NCI-H1048 (cell line): ENCODE measurements around the gene IQSEC1.

Experiments
- DNase-seq: peaks from one replicate; lab custom pipeline; 2025; lab: John Stamatoyannopoulos, UW

IQSEC1 gene

DNA sequence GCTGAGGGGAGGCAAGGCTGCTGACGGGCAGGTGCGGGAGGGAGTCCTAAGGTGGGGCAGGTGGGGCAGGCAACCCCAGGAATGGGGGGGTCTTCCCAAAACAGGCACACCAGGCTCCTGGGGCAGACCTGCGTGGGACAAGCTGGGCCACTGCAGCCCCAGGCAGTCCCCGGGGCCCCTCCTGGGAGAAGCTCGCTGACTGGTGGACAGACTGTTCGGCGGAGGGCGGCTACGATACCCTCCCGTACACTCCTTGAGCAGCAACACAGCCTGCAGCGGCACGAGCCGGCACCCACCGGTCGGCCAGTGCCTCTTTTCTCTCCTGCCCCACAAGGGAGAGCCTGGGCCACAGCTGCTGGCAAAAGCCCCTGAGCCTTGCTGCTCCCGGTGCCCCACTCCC is 165.9 kb downstream of the IQSEC1 start:
- DNase-seq: no peak

DNA sequence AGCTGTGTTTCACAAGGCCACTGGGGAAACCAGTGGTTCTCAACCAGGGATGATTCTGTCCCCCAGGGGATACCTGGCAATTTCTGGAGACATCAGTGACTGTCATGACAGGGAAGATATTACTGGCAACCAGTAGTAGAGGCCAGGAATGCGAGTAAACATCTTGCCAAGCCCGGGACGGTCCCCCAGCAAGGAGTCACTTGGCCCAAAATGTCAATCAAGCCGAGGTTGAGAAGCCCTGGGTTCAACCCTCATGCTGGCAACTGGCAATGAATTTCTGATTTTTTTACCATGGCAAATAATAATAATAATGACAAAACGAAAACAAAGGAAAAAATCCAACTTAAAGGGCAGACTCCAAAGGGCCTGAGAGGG is 166.3 kb downstream of the IQSEC1 start:
- no peak for DNase-seq

DNA sequence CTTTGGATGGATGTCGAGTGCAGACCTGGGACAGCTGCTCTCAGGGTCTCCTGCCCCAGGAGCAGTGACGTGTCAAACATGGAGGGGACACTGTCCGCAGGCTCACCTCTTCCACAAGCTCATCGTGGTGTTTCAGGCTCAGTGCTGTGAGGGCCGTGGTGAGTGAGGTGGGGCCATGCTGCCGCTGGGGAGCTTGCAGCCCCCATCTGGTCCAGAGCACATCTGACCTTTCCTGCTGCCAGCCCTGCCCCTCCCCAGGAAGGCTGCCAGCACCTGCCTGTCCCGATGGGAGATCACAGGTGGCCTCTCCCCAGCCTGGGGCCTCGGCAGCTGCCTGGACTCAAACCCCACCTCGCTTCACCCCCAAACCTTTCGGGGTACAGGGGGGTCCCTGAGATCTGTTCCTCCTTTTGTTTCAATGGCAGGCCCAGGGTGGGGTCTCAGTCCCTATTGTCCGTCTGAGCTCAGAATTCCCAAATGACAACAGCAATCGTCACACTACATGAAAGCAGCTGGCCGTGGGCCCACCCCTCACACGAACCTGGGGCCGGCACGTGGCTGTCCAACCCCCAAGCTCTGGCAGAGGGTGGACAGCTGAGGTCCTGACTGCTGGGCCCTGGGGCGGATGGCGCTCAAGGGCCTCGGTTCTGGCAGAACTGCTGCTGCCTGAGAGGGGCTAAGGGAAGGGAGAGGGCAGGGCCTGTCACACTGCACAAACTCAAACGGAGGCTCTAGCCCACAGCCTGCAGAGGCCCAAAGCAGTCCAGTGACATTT is 166.9 kb downstream of the IQSEC1 start:
- no peak for DNase-seq

DNA sequence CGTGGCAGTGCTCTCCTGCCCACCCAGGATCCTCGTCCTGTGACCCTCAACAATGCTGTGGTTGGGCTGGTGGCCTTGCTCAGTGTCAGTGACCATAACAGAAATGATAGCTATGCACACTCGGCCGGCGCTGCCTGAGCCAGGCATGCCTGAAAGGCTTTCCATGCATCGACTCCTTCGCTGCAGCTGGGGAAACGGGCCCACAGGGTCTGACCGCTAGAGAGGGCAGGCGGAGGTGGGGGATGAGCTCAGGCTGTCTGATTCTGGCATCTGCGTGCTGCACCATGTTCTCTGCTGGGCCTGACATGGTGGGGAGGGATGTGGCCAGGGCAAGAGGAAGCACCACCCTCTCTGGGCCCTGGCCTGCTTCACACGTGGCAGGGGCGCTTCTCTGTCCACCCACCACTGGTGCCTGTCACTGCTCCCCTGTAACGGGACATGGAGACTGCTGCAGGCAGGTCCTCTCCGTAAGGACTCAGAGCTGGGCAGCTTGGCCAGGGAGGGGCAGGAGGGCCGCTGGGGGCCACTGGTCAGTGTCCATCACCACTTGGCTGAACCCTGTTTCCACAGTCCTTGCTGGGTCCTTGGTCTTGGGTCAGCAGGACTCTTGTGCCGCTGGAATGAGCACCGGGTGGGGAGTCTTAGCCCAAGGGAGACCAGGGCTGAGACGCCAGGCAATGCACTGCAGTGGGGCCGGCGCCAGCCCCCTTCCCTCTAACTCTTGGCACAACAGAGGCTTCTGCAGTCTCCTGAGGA is 167.7 kb downstream of the IQSEC1 start:
- no peak for DNase-seq

DNA sequence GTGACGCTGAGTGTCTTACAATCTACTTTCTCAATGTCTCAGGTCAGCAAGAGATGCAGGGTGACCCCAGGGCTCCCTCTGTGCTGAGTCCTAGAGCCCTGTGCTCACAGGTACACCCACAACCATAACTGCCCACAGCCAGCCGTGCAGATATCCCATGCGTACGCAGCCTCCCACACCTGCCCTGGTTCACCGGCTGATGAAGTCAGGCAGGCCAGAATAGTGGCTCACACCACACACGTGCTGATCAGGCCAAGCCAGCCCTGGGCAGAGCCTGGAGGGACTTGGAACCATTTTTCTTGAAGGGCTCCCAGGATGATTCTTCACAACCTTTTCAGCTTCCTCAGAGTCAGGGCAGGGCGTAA is 168.3 kb downstream of the IQSEC1 start:
- no peak for DNase-seq

DNA sequence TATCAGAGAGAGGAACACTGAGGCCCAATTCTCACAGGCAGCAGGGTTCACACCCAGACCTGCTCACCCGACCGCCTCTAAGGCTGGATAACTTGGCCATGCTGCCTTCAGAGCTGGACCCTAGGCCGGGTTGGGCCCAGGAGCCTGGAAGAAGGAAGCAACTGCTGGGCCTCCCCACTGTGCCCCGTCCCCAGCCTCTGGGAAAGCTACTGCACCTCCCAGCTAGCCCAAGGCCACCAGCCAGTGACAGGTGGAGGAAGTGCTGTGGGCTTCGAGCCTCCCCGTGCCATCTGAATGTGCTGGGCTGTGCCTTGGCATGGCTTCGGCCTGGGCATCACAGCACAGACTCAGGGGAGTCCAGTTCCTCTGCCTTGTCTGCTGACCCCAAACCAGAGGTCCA is 169.3 kb downstream of the IQSEC1 start:
- DNase-seq: no peak

DNA sequence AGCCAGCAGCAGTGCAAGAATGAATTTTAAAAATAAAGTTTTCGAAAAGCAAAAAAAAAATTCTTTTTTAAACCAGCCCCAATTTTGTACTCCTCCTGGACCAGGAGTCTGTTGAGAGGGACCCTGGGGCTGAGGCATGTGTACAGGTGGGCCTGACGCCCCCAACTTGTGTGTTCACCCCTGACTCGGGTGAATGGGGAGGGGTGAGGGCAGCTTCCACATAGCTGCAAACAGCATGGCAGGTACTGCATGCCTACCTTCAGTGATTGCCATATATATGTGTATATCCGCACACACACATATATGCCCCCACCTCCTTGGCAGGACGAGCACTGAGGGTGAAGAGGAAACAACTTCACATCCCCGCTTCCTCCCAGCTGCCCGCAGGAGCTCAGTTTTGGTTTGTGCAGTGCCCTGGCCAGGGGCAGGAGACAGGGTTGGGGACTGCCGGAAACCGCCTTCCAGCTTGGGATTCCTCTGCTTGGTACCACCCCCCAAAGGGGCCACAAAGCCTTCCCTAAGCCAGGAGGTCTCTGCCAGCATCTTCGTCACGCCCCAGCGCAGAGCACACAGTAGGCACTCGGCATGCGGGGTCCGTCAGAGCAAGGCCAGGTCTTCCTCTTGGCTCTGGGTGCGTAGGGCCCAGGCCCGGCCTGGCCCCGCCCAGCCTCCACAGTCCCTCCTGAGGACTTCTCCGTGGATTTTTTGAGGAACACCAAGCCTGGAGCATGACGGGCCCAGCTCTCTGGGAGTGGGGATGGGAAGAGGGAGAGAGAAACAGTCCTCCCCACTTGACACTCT is 170.0 kb downstream of the IQSEC1 start:
- DNase-seq: no peak

DNA sequence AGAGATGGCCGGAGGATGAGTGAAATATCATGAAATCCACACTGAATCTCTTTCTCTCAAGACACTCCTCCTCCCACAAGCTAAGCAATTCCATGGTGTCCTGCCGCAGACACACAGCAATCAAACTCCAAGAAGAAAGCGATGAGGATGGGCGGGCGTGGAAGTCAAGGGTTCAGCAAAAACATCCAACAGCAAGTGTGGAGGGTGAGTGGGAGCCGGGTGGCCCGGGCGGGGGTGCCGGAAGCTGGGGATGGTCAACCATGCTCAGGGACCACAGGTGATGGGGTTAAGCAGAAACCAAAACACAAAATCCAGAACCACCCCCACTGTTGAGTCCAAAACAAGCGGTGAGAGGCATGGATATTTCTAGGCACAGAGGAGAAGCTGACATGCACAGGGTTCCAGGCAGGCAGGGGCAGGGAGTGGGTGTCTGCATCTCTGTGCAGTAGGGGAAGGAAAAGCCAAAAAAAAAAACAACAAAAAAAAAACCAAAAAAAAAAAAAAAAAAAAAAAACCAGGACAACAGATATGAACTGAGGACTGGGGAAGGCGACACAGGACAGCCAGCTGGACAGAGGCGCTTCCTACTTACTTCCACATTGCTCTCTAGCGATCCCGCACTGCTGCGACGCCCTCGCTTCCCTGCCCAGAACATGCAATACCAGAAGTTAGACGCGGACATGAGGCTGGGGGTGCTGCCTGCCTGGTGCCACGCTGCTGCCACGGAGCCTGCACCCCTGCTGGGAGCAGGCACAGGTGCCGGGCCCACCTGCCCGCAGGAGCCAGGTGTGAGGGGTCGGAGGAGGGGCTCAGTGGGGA is 170.8 kb downstream of the IQSEC1 start:
- DNase-seq: no peak

DNA sequence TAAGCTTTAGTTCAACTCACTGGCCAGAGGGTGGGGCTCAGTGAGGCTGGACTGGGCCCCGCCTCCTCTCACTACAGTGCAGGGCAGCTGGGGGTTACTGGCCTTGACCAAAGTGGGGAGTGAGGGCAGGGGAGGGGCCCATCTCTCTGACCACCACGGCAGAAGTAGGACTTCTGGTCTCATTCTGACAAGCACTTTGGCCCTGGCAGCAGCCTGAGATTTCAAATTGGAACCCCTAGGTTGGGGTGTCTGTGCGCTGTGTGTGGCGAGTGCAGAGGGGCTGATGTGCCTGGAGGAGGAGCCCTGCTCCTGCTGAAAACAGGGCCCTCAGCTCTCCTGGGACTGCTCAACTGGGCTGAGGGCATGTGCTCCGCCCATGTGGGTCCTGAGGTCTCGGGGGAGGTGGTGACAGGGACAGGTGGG is 171.6 kb downstream of the IQSEC1 start:
- DNase-seq: no peak

DNA sequence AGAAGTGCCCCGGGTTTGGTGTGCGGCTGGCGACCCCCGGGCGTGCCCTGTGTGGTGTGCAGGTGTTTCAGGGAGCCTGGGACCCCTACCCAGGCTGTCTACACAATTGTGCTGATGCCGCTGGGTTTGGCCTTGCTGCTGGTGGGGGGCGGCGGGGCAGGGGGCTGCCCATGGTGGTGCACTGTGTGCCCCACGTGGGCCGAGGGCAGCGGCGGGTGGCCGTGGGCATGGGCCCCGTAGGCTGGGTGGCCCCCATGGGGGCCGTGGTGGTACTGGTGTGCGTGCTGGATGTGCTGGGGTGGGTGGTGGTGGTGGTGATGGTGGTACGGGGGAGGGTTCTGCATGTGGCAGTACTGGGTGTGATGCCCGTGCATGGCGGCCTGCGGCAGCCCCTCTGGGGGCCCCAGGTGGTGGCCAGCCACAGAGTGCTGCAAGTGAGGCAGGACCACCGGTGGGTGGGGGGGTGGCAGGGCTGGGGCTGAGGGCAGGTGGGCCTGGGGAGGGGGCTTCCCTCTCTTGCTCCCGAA is 172.3 kb downstream of the IQSEC1 start:
- DNase-seq: no peak

DNA sequence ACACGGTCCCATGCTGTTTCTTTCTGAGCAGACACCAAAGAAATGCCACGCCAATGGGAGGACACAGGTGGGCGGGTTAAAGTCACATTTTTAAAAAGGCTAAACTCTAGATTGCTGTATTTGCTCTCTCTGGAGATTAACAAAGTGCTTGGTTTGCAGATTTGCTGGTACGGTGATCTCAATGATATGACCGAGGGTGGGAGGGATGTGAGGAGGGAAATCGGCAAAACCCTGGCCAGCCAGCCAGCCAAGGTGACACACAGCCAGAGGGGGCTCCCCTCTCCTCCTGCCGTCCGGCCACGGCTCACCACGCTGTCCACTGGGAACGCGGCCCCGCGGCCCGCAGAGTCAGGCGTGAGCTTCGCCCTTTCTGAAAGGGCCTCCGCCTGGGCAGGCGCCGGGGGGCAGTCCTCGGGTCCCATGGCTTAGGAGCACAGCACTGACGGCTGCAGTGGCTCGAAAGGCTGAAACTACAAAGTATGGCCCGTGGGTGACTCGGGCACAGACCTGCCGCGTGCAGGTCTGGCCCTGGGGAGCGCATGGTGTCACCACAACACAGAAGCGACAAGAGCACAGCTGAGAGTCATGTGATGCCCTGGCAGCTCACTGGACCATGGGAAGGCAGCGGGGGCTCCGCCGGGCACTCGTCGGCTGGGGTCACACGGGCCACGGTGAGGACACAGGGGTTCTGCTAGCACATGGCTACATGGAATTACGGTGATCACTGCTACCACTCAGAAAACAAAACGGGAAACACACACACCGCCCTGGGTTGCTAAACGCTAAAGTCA is 174.1 kb downstream of the IQSEC1 start:
- no peak for DNase-seq

DNA sequence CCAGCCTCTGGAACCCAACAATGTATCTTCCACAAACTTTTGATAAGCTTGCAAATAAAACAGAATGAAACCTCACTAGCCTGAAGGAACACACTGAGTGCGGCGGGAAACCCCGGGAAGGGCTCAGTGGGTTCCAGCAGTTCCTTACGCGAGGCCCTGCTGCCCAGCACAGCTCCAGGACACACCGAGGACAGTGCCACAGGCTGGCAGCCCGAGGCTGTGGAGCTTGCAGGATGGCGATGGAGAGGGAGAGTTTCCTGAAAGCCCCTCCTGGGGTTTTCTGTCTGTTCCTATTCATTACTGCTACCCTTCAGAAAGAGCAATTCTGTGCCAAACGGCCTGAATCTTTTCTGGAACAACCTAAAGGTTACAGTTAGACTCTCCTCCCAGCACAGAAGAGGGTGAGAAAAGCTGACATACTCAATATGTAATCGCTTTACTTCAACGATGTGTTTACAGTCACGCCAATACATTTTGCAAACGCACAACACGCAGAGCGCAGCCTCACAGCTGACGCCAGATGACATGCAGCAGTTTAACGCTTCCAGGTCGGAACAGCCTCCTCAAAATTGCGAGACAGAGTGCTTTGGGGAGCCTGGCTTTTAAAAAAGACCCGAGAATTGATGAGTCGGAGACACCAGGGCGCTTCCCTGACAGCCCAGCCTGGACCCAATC is 174.8 kb downstream of the IQSEC1 start:
- DNase-seq: no peak

DNA sequence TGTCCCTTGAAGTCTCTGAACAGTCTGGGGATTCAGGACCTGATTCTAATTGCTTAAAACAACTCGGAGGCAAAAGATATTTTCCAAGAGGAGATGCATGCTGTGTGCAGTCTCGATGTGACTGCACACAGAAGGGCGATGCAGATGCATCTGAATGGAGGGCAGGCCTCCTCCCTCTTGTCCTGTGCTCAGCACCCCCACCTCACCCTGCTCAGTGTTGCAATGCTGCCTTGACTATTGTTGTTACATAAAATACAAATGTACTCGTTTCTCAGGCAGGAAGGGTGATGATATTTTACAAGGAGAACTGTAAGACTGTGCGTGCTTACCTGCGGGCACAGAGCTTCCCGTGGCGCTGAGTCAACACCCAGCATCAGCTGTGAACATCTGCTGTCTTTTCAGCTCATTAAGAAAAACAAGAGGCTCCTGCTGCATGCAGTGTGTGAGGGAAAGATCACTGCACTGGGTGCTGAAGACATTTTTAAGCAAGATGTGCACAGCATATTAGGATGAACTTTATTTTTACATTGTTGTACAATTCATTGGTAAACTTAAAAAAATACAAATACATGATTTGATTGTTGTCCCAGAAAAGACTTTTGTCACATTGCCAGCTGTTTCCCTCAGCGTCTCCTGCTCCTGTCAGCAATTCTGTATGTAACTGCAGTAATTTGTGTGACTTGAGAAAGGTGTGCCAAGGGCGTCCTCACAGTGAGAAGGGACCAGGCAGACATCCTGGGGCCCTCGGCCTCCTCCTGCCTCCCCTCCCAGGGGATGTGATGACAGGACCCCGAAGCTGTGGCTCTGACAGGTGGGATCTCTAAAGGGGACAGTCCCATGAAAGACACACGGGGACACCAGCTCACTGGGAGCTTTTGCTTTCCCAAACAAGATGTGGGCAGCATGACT is 175.6 kb downstream of the IQSEC1 start:
- DNase-seq: no peak

DNA sequence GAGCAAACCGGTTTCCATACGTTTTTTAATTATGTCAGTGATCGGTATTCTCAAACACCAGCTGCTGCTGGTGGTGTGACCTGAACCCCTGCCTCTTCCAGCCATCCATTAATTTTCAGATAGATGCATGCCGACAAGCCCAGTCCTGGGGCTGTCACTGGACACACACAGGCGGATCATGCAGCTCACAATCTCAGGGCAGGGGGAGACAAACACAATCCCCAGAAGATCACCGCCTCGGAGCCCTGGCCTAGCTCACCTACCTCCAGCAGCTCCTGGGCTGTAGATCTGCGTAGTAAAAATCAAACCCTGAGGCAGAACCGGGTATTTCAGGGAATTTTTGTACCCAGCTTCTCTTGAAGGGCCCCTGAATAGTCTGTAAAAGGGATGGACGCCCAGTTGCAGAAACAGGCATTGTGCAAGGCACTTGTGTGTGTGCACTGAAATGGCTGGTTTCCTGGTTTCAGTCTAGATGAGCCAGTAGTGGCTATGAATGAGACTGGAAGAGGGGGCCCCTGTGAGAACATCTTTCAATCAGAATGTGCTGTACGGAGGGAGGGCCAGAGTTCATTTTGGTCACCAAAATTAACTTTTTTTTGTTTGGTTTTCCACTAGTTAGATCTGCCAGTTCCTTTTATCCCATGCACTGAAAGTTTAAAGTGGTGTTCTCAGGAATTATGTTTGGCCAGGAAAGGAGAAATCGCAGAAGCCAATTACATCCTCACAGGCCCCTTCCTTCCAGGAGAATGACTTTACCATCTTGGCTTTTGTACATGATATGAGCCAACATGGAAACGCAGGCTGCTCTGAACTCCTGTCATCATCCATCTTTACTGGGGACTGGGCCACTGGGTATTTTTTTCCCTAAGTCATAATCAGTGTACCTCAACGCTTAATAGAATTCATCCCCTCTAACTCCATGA is 176.9 kb downstream of the IQSEC1 start:
- DNase-seq: no peak

DNA sequence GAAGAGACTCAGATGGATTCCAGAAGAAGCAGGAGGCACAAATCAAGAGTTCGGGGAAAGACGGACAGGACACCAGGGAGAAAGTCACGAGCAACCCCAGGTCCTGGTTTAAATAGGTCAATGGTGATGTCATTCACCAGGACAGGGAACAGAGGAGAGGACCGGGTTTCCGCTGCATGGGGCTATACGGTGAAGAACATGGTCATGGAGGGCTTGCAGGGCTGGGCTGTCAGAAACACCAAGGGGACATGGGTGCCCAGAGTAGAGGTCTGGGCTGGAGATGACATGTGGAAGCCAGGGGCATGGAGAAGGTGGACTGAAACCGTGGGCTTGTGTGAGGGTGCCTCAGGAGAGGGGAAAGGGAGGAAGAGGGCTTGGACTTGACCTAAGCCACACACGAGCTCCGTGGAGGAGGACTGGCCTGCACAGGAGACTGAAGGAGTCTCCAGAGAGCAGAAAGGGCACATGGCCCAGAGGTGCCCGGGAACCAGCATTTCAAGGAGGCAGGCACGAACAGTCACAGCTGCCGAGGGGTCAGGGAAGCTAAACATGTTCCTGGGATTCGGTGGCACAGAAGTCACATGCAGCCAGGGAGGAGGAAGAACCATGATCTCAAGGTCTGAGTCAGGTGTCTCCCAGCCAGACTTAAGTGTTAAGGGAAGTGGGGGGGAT is 177.7 kb downstream of the IQSEC1 start:
- no peak for DNase-seq

DNA sequence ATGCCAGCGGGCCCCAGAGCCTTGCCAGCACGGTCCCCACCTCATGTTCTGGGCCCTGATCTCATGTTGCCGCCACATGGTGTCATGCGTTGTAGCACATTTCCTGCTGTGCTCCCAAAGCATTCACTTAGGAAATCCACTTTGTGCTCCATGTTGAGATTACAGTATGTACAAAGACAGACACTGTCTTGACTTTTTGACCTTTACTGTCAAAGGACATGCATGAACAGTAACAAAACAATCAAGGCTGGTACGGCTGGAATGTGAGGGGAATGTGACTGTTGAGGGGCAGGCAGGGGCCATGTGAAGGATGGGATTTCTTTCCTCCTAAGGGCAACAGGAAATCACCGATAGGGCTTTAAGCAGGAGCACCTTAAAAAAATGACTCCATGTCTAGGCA is 178.6 kb downstream of the IQSEC1 start:
- DNase-seq: no peak

DNA sequence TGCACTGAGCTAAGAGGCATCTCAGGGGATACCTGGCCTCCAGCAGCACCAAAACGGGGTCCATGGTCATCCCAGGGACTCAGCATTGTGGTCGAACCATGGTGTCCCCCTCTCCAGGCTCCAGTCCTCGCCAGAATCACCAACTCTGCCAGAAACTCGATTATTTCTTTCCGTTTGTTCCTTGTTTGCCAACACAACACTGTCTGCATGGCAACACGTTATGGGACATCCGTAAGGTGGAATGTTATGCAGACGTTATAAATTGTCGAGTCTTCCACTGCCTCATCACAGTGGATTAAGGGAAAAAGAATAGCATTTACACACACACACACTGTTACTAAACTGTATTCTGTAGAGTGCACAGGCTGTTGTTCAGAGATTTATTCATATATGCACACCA is 179.4 kb downstream of the IQSEC1 start:
- DNase-seq: no peak

DNA sequence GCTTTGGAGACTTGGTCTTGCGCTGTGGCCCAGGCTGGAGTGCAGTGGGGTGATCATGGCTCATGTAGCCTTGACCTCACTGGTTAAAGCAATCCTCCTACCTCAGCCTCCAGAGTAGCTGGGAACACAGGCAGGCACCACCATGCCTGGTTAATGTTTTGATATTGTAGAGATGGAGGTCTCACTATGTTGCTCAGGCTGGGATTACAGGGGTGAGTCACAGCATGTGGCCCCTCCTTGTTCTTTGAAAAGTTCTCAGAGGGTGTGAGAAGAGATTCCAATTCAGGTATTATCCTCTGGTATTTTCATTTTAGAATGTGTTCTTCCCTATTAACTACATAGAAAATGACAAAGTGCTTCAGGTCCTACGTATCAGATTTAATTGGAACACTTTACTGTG is 180.0 kb downstream of the IQSEC1 start:
- no peak for DNase-seq
